NK-92 treated with Interleukin-12 subunit alpha and Interleukin-12 subunit beta, amount 100 ng/mL, for 24 hours (cell line): ENCODE measurements around the gene LSM14B.
A peak's percentile ranks its signal among the peaks of the same experiment; 100 is the strongest.

Source experiments
- DNase-seq: peaks from one replicate; lab custom pipeline; 2025; lab: John Stamatoyannopoulos, UW

The LSM14B gene

DNA sequence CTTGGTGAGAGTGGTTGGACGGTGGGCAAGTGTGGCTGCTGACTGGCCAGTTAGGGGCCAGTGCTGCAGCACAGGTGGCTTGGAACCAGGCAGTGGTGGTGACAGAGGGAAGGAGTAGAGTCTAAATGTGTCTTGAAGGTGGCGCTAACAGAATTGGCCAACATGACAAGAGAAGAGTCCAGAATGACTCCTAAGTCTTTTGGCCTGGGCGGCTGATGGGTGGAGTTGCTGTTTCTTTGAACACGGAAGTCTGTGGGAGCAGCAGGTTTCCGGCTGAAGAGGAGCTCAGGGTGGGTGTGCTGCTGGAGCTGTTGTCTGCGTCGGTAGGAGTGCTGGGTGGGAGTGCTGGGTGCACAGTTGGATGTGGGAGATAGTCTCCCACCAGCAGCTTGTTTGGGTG, 10.1 kb downstream of the LSM14B start:
- DNase-seq: no peak

DNA sequence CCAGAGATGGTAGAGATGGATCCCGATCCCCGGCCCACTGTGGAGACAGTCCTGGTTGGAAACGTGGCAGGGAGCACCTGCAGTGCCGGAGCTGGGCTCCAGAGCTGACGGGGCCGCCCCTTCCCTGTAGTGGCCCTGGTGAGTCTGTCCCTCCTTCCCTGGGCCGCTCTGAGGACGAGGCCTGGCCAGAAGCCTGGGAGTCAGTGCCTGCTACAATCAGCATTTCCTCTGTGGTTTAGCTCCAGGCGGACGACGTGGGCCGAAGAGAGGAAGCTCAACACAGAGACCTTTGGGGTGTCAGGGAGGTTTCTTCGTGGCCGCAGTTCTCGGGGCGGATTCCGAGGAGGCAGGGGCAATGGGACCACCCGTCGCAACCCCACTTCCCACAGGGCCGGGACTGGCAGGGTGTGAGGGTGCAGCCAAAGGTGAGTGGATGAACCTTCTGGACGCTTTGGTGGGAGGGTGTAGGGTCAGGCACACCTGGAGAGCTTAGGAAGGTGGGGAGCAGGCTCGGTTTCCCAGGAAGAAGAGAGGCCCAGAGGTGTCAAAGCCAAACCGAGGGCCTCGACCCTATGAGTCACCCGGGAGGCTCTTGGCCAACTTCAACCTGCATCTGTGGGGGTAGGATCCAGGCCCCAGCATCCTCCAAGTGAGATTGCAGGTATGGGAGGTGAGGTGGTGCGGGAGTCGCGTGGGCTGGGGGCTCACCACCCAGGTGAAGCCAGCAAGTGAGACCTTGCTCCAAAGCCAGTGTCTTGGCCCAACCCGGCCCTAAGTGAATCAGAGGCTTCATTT, 11.0 kb downstream of the LSM14B start:
- DNase-seq: no peak

DNA sequence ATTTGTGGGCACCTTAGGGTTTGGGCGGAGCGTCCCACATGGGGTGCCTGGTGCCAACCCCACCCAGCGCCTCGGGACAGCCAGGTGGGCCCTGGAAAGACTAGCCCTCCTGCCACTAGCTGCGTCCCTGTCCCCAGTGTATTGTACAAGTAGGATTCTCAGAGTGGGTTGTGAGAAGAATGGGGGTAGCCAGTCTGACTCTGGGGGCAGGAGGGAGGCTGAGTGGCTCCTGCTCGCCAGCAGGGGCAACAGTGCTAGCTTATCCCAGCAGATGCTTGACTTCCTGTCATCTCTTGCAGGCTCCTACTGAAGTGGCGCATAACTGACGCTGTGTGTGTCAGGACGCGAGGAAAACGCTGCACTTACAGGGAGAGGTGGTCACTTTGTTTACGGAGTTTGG, 11.6 kb downstream of the LSM14B start:
- no peak for DNase-seq

DNA sequence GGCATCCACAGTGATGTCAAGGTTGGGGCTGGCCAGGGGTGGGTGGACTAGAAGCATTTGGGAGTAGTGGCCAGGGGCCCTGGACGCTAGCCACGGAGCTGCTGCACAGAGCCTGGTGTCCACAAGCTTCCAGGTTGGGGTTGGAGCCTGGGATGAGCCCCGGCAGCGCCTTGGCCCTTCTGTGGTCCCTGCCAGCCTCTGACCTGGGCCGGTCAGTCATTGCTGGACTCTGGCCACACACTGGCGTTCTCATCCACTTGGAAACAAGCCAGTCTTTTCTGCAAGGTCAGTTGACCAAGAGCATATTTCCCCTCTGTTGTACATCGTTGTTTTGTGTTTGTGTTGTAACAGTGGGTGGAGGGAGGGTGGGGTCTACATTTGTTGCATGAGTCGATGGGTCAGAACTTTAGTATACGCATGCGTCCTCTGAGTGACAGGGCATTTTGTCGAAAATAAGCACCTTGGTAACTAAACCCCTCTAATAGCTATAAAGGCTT, 12.5 kb downstream of the LSM14B start:
- DNase-seq: no peak

DNA sequence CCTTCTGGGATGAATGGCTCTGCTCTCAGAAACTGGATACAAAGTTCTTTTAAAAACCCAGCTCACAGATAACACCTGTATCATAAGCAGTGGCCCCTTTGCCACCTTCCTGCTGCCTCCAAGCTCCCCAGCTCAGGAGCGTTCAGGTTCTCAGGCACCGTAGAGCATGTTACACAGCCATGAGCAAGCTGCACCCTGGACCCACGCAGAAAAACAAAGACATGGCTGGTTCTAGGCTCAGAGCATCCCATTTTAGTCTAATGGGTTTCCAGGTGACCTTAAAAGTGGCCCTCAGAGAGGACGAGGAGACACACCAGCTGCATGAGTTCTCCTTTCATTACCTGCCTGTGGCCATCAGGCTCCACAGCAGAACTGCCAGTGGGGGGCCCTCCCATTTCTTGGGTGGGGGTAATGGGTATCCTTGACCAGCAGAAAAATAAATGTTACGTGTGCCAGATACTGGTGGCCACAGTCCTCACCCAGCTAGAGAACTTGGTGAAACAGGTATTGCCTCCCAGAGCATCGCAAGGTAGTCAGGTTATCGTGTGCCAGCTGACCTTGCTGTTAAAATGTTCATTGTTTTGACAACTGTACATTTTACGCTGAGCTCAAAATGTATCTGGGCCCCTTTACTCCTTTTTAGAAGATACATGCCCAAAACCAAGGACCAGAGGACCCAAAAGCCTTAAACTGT, 13.4 kb downstream of the LSM14B start:
- DNase-seq: no peak

DNA sequence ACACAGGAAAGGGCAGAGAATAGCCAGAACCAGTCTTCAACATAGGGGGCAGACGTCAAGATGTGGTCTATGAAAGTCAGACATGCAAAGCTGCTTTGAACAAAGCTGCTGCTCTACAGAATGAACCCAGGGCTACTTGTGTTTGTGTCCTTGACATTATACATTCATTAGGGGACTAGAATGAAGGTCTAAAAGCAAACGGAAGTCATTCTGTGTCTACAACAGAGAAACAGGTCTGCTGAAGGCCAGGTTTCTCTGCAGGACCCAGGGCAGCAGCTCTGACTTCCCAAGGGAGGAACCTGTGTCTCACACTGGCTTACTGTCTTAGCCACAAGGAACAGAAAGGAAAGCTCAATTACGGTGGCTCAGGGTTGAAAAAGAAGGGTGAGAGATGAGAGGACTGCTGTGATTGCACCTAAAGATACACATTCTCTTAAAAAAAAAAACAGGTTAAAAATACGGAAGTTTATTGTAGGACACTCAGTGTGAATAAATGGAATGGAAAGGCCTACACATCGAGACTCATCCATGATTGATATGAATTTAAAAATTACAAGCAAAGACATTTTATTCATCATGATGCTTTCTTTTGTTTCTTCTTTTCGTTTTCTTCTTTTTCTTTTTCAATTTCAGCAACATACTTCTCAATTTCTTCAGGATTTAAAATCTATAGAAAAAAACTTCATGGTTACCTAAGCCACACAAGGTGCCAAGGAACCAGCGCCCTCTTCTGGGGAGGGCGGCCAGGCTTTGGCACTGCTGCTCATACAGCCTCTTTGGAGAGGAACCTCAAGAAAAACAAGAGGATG, 14.2 kb downstream of the LSM14B start:
- DNase-seq: peak; percentile 18

DNA sequence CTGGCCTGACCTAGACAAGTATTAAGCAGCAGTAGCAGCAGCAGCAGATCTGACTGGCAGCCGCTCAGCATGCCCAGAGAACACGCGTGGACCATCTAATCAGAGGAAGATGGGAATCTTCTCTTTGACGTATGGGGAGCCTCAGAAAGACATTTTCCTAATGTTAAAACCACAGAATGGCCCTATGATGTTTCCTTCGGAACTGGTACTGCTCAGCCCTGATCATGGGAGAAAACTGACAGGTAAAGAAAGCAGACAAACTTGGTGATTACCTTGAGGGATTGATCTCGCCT, 14.8 kb downstream of the LSM14B start:
- DNase-seq: no peak

DNA sequence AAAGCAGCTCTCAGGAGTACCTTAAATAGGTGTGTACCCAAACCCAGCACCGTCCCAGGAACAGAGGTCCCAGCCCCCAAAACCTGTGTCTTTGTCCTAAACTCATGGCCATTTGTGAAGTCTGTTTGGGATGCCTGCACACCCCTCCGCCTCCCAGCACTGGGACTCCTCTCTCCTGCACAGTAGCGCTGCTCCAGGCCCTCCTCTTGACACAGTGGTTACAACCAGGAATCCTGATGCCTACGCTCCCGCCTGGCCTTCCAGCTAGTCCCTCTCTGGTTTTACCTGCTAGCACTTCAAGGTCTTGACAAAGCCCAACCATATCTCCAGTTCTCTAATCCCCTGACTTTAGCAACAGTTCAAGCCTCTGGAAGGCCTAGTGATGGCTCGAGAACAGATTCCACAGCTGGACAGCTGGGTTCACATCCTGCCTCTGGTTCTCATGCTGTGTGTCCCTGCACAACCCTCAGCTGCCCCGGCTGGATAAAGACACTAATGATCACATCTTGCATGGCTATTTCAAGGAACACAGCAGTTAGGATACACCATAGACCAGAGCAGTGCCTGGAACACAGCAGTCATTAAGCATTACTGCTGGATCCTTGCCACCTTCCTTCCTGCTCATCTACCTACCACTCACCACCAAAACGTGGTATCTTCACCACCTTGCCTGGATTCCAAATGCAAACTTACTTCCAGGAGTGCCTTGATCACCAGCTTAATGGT, 15.4 kb downstream of the LSM14B start:
- DNase-seq: no peak

DNA sequence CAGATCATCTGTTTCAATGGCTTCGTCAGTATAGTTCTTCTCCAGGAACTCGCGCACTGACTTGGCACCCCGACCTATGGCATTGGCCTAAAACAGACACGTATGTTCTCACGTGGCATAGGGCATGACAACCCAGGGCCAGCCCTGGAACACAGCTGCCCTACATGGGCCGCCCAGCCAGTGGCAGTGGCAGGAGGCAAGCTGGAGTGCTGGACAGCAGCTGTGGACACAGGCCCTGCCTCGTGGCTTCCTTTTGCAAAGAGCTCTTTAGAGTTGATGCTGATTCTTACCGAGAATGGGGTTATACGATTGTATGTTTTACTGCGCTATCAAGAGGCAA, 15.9 kb downstream of the LSM14B start:
- no peak for DNase-seq

DNA sequence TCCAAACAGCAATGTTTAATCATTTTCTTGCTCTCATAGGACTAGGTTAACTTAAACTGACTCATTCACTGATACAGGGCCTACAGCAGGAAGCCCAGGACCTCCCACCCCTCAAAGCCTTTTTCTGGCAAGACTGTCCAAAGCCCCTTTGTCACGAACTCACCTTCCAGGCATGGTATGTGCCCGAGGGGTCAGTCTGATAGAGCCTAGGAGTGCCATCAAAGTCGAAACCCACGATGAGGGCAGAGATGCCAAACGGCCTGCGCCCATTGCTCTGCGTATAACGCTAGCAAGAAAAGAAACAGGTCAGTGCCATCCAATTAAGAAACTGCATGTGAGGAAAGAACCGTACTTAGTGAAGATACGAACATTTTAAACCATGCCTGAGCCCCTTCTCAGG, 16.6 kb downstream of the LSM14B start:
- no peak for DNase-seq

DNA sequence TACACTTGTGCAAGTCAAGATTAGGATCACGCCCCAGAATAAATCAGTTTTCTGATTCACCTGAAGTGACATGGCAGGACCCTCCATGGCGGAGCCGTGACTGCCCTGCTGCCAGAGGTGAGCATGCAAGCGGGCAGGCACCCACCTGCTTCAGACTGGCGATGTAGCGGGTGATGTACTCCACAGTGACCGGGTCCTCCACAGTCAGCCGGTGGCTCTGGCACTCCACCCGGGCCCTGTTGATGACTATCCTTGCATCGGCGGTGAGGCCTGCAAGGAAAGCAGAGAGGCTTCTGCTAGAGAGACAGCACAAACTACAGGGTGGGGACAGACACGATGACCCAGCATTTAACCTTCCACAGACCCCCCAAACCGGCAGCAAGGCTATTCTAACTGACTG, 17.4 kb downstream of the LSM14B start:
- no peak for DNase-seq

DNA sequence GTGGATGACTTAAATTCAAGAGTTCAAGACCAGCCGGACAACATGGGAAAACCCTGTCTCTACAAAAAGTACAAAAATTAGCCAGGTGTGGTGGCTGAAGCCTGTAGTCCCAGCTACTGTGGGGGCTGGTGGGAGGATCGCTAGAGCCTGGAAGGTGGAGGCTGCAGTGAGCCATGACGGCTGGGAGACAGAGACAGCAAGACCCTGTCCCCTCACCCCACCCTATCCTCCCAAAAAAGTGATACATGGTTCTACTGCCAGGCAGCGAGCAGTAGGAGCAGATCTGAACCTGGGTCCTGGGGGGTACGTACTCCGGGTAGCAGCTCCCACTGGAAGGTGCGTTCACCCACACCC, 18.7 kb downstream of the LSM14B start:
- DNase-seq: no peak

DNA sequence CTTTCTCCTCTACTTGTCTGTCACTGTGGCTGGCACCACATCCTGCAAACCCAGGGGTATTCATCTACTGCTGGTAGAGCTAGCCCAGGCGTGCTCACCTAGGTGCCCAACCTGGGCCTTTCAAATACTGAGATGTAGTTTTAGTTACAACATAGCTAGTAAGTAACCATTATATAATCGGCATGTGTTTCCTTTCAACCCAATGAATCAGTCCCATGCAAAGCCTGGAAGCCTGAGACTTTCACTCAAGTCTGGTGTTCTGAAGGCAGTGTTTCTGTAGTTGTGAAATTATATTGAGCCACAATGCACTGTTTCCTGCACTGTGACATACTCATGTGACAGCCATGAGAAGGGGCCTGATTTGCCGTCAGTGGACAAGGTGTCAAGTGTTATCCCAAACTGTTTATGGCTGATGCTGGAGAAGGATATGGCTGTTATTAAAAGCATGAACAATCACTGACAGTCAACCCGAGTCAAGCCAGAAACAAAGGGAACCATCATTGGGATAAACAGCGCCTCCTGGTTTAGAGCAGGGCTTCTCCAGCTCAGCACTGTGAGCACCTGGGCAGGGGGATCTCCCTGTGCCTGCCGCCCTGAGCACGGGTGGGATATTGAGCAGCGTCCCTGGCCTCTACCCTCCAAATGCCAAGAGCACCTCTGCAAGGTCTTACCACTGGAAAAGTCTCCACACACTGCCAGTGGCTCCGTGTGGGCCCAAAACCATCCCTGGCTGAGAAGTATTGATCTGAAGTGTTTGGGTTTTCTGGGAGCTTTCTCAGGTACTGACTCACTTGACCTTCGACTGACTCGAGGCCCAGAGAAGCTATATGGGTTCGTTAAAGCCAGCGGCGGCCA, 19.3 kb downstream of the LSM14B start:
- DNase-seq: no peak

DNA sequence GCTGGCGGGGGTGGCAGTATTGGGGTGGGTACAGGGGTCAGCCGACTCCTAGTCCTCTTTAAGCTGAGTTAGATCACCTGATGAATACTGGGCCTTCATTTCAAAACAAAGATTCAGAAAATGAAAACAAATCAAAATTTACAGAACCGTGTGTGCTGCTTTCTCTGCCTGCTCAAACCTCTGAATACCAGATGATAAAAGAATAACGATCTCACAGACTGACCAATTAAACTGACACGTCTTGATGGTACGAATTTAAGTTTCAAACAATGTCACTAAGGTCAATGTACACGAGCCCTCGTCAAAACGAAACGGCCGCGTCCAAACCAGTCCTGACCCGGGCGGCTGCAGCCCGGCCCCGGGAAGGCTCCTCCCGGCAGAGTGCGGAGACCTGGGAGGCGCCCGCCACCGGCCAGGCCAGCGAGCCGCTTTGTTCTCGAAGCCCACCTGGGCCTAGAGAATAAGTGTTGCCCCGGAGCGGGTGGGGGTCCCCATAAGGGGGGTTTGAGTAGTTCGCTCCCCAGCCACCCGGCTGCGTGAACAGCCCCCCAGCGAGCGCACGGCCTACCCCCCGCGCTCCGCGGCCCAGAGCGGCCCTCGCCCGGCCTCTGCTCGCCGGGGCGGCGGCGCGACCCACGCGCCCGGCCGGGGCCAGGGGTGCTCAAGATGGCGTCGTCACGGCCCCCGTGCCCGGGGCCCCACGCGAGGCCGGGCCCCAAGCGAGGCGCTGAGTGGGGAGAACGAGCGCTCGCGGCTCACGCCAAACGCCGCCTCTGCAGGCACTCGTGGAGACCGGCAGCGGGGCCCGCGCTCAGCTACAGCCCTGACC, 20.2 kb downstream of the LSM14B start:
- DNase-seq: no peak

DNA sequence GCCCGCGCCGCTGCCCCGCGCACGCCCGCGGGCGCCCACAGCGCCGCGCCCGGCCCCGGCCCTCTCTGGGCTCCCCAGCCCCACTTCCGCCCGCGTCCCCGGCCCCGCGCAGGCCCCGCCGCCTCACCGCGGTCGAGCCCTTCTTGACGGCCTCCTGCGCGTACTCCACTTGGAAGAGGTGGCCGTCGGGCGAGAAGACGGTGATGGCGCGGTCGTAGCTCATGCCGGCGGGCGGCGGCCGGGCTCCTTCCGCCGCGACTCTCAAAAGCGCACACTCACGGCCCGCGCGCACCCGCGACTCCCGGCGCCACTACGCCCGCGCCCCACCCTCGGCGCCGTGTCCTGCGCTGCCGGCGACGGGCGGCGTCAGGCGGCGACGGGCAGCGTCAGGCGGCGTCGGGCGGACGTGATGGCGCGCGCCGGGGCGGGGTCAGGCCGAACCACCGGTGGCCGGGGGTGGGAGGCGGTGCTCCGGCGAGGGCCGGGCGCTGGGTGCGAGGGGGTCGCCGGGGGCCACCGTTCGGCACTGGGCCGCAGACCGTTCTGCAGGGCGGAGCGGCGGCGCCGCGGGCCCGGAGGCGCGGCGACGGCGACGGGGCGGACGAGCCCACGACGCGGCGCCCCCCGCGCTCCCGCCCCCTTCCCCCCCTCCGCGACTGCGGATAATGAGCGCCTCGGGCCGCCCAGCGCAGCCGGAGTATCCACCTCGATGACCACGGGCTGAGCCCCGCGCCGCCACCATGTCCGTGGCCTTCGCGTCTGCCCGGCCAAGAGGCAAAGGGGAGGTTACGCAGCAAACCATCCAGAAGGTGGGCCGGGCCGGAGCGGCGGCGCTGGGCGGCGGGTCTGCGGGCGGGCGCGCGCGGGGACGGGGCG, 21.0 kb downstream of the LSM14B start, which contains the start of the genes PSMA7 and SS18L1:
Gene PSMA7, minus strand, starts transcription at position 314 of the 876 bp plus-strand sequence. Its CDS starts 91 bp downstream, at position 223.
Gene SS18L1, plus strand, starts transcription at position 689 of the 876 bp plus-strand sequence. Its CDS starts 52 bp downstream, at position 741.
- peak; percentile 72 for DNase-seq

DNA sequence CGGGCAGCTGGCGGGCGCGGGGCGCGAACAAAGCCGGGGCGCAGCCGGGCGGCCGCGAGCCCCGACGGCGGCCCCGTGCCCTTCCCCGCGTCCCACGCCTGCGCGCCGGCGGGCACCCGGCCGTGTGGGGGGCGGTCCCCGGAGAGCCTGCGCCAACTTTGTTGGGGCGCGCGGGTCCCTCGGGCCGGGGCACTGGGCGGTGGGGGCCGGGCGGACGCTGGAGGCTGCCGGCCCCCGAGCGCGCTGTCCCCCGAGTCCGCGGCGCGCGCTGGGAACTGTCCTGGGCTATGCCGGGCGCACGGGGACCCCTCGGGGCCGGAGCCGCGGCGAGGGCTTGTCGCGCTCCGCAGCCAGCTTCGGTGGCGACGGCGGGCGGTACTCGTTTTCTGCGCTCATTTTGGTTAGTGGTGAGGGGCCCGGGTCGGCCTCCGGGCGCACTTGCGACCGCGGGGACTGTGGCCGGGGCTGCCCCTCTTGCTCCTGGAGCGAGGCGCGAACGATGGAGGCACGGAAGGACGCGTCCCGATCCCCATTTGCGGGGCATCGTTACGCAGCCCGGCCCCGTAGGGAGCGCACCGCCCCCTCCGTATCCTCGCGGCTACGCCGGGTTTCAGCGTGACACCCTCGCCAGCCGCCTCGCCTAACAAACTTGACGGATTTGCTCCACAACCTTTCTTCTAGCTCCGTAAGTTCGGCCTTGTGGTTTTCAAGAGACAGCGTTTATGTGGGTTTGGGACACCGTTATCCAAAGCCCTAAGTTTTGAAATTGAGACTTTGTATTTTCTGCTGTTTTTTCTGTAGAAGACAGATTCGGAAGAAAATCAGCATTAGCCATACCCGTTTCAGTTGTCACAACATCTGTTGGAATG, 21.9 kb downstream of the LSM14B start:
- DNase-seq: no peak

DNA sequence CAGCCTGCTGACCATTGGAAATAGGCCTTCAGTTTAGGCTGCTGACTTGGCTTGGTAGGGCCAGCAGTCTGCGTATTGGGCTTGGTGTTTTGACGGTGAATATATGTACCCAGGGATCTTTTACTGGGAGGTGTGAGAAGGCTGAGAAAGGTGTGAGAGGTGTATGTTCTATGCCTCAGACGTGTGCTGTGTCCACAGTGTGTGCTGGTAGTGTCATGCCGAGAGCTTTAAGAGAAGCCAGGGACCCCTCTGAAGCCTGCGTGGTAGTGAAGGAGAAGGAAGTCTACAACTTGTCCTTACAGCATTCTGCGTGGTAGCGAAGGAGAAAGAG, 23.4 kb downstream of the LSM14B start:
- DNase-seq: no peak

DNA sequence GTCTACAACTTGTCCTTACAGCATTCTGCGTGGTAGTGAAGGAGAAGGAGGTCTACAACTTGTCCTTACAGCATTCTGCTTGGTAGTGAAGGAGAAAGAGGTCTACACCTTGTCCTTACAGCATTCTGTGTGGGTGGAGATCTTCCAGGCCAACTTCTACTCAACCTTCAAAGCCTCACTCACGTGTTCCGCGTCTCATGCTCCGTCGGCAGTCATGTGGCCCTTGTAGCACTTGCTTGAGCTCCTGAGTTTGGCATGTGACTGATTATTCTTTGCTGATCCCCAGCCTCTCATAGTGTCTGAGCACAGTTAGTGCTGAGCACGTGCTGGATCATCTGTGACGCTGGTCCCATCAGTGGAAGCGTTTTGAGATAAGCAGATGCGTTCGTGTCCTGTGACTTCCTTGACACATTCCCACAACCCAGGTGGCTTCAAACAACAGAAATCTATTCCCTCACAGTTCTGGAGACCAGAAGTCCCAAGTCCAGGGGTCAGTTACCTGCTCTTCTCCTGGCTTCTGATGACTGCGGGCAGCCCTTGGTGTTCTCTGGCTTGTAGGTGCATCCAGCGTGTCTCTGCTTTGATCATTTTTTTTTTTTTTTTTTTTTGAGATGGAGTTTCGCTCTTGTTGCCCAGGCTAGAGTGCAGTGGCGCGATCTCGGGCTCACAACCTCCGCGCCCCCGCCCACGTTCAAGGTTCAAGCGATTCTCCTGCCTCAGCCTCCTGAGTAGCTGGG, 23.9 kb downstream of the LSM14B start:
- DNase-seq: no peak
